Panc1 (cell line): ENCODE results near the gene SNX13.

Experiments
- POLR2AphosphoS5 ChIP-seq: IDR thresholded peaks from 2 replicates; pipeline ENCODE4 v1.6.1; 2012; ENCODE audit warnings: mild to moderate bottlenecking, low read depth, low read length, moderate library complexity
- TF ChIP-seq, protein P1 (sequence below): fragments of 450-650 bp; IDR thresholded peaks from 2 replicates; pipeline ENCODE4 v1.5.1; 2017; ENCODE audit warnings: mild to moderate bottlenecking

DNA sequence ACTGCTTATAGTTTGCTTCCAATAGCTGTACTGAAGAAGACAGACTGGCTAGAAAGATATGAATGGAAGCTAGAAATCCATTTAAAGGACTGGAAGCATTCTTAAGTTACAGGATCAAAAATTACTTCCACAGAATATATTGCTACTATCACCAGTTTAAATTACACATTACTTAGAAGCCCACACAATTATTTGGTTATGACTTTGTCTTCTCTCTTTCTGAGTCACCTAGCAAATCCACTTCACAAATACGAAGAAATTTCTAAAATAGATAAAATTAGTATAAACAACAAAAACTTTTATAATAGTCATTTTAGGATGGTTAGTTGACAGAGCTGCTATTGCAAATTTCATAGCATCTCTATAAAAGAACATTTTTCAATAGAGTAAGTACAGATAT is 108.1 kb downstream of the SNX13 start:
- TF ChIP-seq, protein P1, sequence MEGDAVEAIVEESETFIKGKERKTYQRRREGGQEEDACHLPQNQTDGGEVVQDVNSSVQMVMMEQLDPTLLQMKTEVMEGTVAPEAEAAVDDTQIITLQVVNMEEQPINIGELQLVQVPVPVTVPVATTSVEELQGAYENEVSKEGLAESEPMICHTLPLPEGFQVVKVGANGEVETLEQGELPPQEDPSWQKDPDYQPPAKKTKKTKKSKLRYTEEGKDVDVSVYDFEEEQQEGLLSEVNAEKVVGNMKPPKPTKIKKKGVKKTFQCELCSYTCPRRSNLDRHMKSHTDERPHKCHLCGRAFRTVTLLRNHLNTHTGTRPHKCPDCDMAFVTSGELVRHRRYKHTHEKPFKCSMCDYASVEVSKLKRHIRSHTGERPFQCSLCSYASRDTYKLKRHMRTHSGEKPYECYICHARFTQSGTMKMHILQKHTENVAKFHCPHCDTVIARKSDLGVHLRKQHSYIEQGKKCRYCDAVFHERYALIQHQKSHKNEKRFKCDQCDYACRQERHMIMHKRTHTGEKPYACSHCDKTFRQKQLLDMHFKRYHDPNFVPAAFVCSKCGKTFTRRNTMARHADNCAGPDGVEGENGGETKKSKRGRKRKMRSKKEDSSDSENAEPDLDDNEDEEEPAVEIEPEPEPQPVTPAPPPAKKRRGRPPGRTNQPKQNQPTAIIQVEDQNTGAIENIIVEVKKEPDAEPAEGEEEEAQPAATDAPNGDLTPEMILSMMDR, result no peak
- no peak for TF ChIP-seq POLR2AphosphoS5
